Measurements from ENCODE around the gene KIF1A. TPM values are rescaled to one million over a fixed set of nuclear protein-coding genes. Genes with fewer than 3 reads are reported as not detected.

KIF1A gene
- total RNA-seq, 1 donor from 2014 or later = 2.0 TPM

DNA sequence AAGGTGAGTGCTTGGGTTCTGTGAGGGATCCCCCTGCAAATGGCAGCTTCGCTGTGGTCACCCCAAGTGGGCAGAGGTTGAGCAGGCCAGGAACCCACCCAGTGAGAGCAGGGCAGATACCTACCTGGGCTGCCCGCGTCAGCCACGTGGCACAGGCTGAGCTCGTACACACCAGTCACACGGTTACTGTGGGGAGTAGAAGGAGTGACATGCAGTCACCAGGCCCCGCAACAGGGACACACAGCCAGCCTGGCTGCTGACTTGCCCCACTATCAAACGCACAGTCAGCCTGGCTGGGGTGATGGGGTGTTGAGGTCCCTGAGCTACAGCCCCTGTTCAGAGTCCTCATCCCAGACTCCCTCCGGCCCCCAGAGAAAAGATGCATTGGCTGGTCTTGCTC, 96.2 kb downstream of the KIF1A start:
- Histone ChIP-seq H3K27me3 (ENCODE audit: low read depth) (peaks cover 69% of the 10 kb centered on the region), H3K4me1 (no peaks in the 10 kb centered on the region), H3K9me3 (replicated peaks) (no peaks in the 10 kb centered on the region), H3K27ac (replicated peaks) (no peak overlapping the region), H3K36me3 (no peaks in the 10 kb centered on the region), H3K4me3 (no peak overlapping the region)
- TF ChIP-seq CTCF (IDR thresholded peaks at IDR 0.05; ENCODE audit: borderline replicate concordance) = no peak
- DNase-seq = no peak
- intact Hi-C loops (cut with micrococcal nuclease) = no loop called here

DNA sequence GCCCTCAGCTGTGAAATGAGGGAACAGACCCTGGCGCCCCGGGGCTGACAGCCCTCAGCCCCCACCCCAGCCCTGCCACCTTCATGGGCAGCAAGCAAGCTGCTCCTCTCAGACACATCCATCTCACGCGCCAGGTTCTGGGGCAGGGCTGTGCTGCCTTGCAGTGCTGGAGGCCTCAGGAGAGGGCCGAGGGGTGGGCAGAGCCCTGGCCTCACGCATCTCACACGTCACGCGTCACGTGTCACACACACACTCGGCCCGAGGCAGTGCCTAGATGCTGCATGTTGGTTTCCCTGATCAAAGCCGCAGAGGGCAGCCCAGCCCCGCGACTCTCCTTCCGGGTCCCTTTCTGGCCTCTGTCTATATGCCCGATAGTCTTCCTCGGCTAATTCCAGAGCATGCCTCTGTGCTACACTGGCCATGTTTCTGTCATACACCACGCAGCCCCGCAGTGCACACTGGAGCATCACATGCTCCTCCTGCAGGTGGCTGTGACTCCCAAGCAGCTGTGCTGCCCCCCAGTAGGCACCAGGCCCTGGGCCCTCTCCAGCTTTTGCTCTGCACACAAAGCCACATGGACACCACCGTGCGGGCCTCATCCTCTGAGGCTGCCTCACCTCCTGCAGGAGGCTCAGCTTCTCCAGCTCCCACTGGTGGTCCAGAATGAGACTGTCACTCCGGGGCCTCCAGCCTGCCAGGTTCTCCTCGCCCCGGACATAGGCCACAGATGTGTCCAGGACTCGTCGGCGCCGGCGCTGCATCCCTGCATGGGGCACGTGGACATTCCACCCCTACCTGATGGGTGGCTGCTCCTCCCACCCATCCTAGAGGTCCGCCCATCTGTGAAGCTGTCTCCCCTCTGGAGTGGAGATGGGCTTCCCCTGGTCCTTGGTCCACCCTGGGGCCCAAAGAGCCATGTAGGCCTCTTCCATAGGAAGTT, 97.0 kb downstream of the KIF1A start:
- no peaks in the 10 kb centered on the region for H3K36me3 ChIP-seq
- peaks cover 77% of the 10 kb centered on the region for H3K27me3 ChIP-seq (ENCODE audit: low read depth)
- no peaks in the 10 kb centered on the region for H3K9me3 ChIP-seq (replicated peaks)
- intact Hi-C loops (cut with micrococcal nuclease) = no loop called here
- TF ChIP-seq CTCF (IDR thresholded peaks at IDR 0.05; ENCODE audit: borderline replicate concordance) = no peak
- no peak for DNase-seq
- no peak overlapping the region for H3K27ac ChIP-seq (replicated peaks)
- H3K4me3 ChIP-seq = no peak overlapping the region
- no peaks in the 10 kb centered on the region for H3K4me1 ChIP-seq

DNA sequence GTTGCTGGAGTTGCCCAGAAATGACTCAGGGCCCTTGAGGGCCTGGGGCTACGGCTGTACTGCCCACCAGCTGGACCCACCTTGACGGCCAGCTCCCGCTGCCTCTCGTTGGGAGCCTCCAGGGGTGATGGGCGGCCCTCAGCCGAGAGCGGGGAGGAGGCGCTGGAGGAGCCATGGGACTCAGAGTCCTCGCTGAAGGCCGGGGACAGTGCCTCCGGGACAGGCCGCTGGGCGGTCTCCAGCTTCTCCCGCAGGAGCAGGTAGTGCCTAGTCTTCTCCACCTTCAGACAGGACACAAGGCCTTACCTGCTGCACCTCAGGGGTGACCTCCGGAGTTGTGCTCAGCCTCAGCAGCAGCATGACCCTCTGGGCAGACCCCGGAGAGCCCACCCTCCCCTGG, 97.6 kb downstream of the KIF1A start:
- no peak overlapping the region for H3K27ac ChIP-seq (replicated peaks)
- H3K4me3 ChIP-seq = no peak overlapping the region
- no peak for TF ChIP-seq CTCF (IDR thresholded peaks at IDR 0.05; ENCODE audit: borderline replicate concordance)
- peaks cover 82% of the 10 kb centered on the region for H3K27me3 ChIP-seq (ENCODE audit: low read depth)
- intact Hi-C loops (cut with micrococcal nuclease) = no loop called here
- no peaks in the 10 kb centered on the region for H3K9me3 ChIP-seq (replicated peaks)
- DNase-seq = no peak
- no peaks in the 10 kb centered on the region for H3K36me3 ChIP-seq
- no peaks in the 10 kb centered on the region for H3K4me1 ChIP-seq

DNA sequence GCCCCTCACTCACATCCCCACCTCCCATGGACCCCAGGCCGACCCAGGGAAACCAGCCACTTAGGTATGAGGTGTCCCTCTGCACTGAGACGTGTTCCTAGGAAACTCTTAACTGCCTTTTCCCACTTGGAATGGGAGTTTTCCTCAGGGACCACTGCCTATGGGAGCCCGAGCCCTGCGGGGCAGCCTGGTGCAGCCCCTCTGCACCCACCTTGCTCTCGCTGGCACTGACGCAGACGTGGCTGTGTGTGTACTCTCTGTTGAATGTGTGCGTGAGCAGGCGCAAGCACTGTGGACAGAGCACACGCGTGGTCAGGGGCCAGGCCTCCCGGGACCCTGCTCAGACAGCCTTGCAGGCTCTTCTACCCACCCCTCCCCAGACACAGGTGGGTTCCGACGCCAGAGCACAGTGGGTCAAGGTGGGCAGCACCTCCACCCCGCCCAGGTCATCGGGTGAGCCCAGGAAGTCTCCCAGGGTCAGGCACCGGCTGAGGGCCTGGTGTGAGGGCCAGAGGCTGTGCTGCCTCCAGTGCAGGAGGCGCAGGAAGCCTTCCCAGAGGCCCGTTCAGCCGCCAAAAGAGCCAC, 98.3 kb downstream of the KIF1A start:
- no peaks in the 10 kb centered on the region for H3K36me3 ChIP-seq
- peaks cover 82% of the 10 kb centered on the region for H3K27me3 ChIP-seq (ENCODE audit: low read depth)
- intact Hi-C loops (cut with micrococcal nuclease) = no loop called here
- H3K4me1 ChIP-seq = no peaks in the 10 kb centered on the region
- DNase-seq = no peak
- no peak overlapping the region for H3K27ac ChIP-seq (replicated peaks)
- no peak overlapping the region for H3K4me3 ChIP-seq
- TF ChIP-seq CTCF (IDR thresholded peaks at IDR 0.05; ENCODE audit: borderline replicate concordance) = no peak
- no peaks in the 10 kb centered on the region for H3K9me3 ChIP-seq (replicated peaks)

DNA sequence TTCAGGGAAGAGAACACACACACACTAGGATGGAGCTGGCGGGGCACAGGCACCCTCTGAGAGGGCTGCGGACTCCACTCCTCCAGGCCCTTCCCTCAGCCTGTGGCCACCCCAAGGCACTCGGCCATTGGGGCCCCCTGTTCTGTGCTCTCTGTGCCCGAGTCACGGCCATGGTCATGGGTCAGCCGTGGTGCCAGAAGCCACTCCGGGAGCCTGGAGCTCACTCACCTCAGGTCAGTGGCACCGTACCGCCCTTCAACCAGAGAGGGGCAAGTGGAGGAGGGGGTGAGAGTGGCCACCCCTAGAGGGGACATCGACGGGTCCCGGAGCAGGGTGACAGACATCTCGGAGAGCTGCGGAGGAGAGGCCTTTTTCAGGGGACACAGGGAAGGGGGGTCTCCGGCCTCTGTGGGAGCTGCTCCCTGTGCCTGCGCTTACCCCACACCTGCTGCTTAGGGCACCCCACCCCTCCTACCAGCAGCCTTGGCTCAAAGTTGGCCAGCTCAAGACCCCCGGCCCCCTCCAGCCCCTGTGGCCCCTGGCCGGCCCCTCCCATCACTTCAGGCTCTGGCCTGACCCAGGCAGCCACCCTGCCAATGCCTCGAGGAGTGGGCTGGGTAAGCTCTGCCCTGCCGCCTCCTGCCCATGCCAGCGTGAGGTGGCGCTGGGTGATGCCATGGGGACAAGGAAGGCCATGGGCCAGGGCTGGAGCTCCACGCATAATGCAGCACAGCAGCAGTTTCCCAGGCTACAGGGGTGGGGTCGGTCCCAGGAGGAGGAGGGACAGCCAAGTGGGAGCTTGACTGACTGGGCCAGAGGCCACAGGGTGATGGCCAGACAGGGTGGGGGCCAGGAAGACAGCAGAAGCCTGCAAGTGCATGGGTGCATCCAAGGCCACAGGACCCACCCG, 99.1 kb downstream of the KIF1A start:
- Histone ChIP-seq H3K4me3 (no peak overlapping the region), H3K36me3 (no peaks in the 10 kb centered on the region), H3K4me1 (no peaks in the 10 kb centered on the region), H3K27ac (replicated peaks) (no peak overlapping the region), H3K9me3 (replicated peaks) (no peaks in the 10 kb centered on the region), H3K27me3 (ENCODE audit: low read depth) (peaks cover 90% of the 10 kb centered on the region)
- no peak for DNase-seq
- intact Hi-C loops (cut with micrococcal nuclease) = no loop called here
- TF ChIP-seq CTCF (IDR thresholded peaks at IDR 0.05; ENCODE audit: borderline replicate concordance) = no peak

Measured in left ventricle myocardium inferior (tissue), 1 donor.